Endothelial cell of umbilical vein (primary cell): ENCODE data around the gene SMURF2. TPM values are rescaled to one million over a fixed set of nuclear protein-coding genes. Genes with fewer than 3 reads are reported as not detected.

Experiments used
- BruUV-seq: library from RNA; stranded (reverse); fragments of 400-500 nt; replicated peaks from 2 replicates; lab custom pipeline; 2021; lab: Mats Ljungman, UMichigan
- CTCF ChIA-PET: fragments of 300-600, 350-600 bp; sonication (Branson Sonifier 250); formaldehyde crosslinking; loops from one replicate; lab custom pipeline; 2021; ENCODE audit warnings: antibody characterized with exemption, inconsistent platforms; lab: Charles Lee
- POLR2A ChIA-PET: fragments of 300-600, 350-600 bp; sonication (Branson Sonifier 250); formaldehyde crosslinking; loops from one replicate; lab custom pipeline; 2021; ENCODE audit warnings: antibody characterized with exemption, inconsistent platforms; lab: Charles Lee
- DNase-seq: peaks from one replicate; pipeline ENCODE4 v3.0.0-alpha.2; 2011; ENCODE audit warnings: low read depth, low spot score
- FAIRE-seq: peaks from 2 replicates; lab custom pipeline; 2011; peaks lifted over from hg19 to GRCh38; lab: Jason Lieb, UNC
- H2AFZ ChIP-seq: 2 replicates; pipeline ENCODE4 v1.6.0; 2012; ENCODE audit warnings: low read depth, low read length, control low read depth, inconsistent platforms
- H3K27ac ChIP-seq: 2 replicates; pipeline ENCODE4 v1.5.1; 2011; ENCODE audit warnings: low read depth, mild to moderate bottlenecking, control low read depth, low read length, moderate library complexity; ENCODE audit not compliant: insufficient read depth
- H3K27me3 ChIP-seq, 2 experiments: 2 replicates each; pipeline versions ENCODE4 v1.6.0 to v1.6.1; 2011; ENCODE audit warnings: low read length in 2 of 2, mixed read lengths in 1 of 2; ENCODE audit not compliant: control insufficient read depth in 2 of 2, insufficient read depth in 2 of 2
- H3K36me3 ChIP-seq, 2 experiments: 2 replicates in 1 of 2; 3 replicates in 1 of 2; pipeline ENCODE4 v1.5.1; 2011; ENCODE audit warnings: low read length in 2 of 2, mild to moderate bottlenecking in 1 of 2, moderate library complexity in 1 of 2; ENCODE audit not compliant: control insufficient read depth in 2 of 2, insufficient read depth in 2 of 2; ENCODE audit errors: extremely low read depth in 1 of 2
- H3K4me1 ChIP-seq: 3 replicates; pipeline ENCODE4 v1.5.1; 2011; ENCODE audit warnings: mild to moderate bottlenecking, low read length; ENCODE audit not compliant: control insufficient read depth, insufficient read depth; ENCODE audit errors: extremely low read depth
- H3K4me2 ChIP-seq: 2 replicates; pipeline ENCODE4 v1.6.1; 2011; ENCODE audit warnings: low read length, control low read depth, mixed read lengths; ENCODE audit not compliant: insufficient read depth
- H3K4me3 ChIP-seq, 3 experiments: fragments of 200-600 bp in 1 of 3; sonication (generic), shearing (Covaris generic) in 1 of 3; replicated peaks in 1 of 3; 2 replicates each; pipeline ENCODE4 v1.5.1; 2011 to 2016; ENCODE audit warnings: control low read depth in 3 of 3, low read length in 3 of 3, mild to moderate bottlenecking in 2 of 3, inconsistent platforms in 1 of 3, low read depth in 1 of 3, moderate library complexity in 1 of 3; ENCODE audit not compliant: insufficient read depth in 1 of 3
- H3K79me2 ChIP-seq: 2 replicates; pipeline ENCODE4 v1.6.0; 2012; ENCODE audit warnings: low read length, inconsistent platforms; ENCODE audit not compliant: control insufficient read depth, insufficient read depth
- H3K9ac ChIP-seq: replicated peaks from 2 replicates; pipeline ENCODE3; 2011; ENCODE audit warnings: low read length, control low read depth; ENCODE audit not compliant: insufficient read depth; ENCODE audit errors: extremely low read depth
- H3K9me1 ChIP-seq: replicated peaks from 3 replicates; pipeline ENCODE4 v1.6.0; 2011; ENCODE audit warnings: mild to moderate bottlenecking, low read length; ENCODE audit not compliant: control insufficient read depth, insufficient read depth; ENCODE audit errors: extremely low read depth
- H3K9me3 ChIP-seq: replicated peaks from 2 replicates; pipeline ENCODE4 v1.5.1; 2012; ENCODE audit warnings: low read length, inconsistent platforms; ENCODE audit not compliant: control insufficient read depth, insufficient read depth
- H4K20me1 ChIP-seq: replicated peaks from 2 replicates; pipeline ENCODE3; 2011; ENCODE audit warnings: mild to moderate bottlenecking, low read length; ENCODE audit not compliant: control insufficient read depth, insufficient read depth; ENCODE audit errors: extremely low read depth
- EZH2 ChIP-seq: IDR thresholded peaks from 2 replicates; pipeline ENCODE4 v1.6.1; 2012; ENCODE audit warnings: borderline replicate concordance, low read depth, mild to moderate bottlenecking, moderate library complexity, low read length, inconsistent platforms; ENCODE audit not compliant: severe bottlenecking
- FOS ChIP-seq: IDR thresholded peaks from 2 replicates; pipeline ENCODE4 v1.6.1; 2011; ENCODE audit warnings: mild to moderate bottlenecking, low read length, moderate library complexity, borderline replicate concordance; ENCODE audit not compliant: insufficient read depth
- GATA2 ChIP-seq: IDR thresholded peaks from 2 replicates; pipeline ENCODE4 v1.7.0; 2011; ENCODE audit warnings: low read depth, mild to moderate bottlenecking, moderate library complexity, mixed read lengths, low read length; ENCODE audit not compliant: insufficient read length, insufficient read depth
- JUN ChIP-seq: IDR thresholded peaks from 2 replicates; pipeline ENCODE4 v1.6.1; 2011; ENCODE audit warnings: borderline replicate concordance, low read depth; ENCODE audit not compliant: insufficient read length, insufficient read depth
- MYC ChIP-seq: IDR thresholded peaks from one replicate; pipeline ENCODE4 v1.6.1; 2011; ENCODE audit warnings: mild to moderate bottlenecking, low read depth, low read length
- POLR2A ChIP-seq: IDR thresholded peaks from 2 replicates; pipeline ENCODE4 v1.6.1; 2012; ENCODE audit warnings: low read depth, mild to moderate bottlenecking, control low read depth, low read length
- POLR2AphosphoS5 ChIP-seq: IDR thresholded peaks from 2 replicates; pipeline ENCODE4 v1.6.1; 2012; ENCODE audit warnings: low read depth, mild to moderate bottlenecking, control low read depth, low read length, moderate library complexity; ENCODE audit not compliant: insufficient read depth
- dilution Hi-C: fragments of 300-500 bp; cut with MboI; formaldehyde crosslinking; loops from one replicate; pipeline ENCODE4 v1.15.0; 2019; ENCODE audit warnings: low sequenced_read_pairs; ENCODE audit not compliant: extremely low pct_ligation_motif_present
- intact Hi-C: fragments of 100-400 bp; cut with micrococcal nuclease; formaldehyde crosslinking; loops from one replicate; pipeline ENCODE4 v1.10.0; 2022
- microRNA-seq: library from miRNA; unstranded; fragments of <30 nt; microRNA quantifications from one replicate; pipeline ENCODE4 v1.2.0, GENCODE V29; 2021; ENCODE audit warnings: borderline number of aligned reads, borderline replicate concordance
- polyA plus RNA-seq, 4 experiments: library from polyadenylated mRNA; depleted of rRNA in 3 of 4; stranded (reverse) in 3 of 4; unstranded in 1 of 4; fragments of >200 nt; gene quantifications; 2 replicates each; pipeline versions ENCODE4 v1.2.1 to v1.2.3, GENCODE V29; 2011 to 2012; ENCODE audit warnings: missing spikeins in 1 of 4
- small RNA-seq: library from RNA; depleted of rRNA; stranded (forward); fragments of <200 nt; gene quantifications from one replicate; pipeline ENCODE3, GENCODE V24; 2012; ENCODE audit warnings: low replicate concordance, low read depth; ENCODE audit not compliant: insufficient read depth, insufficient read length
- total RNA-seq: library from RNA; stranded (reverse); gene quantifications from 2 replicates; pipeline ENCODE4 v1.2.3, GENCODE V29; 2021
- TF ChIP-seq, protein P1 (sequence below): IDR thresholded peaks from 2 replicates; pipeline ENCODE4 v1.6.1; 2011; ENCODE audit not compliant: insufficient read depth, insufficient read length
- TF ChIP-seq, protein P2 (sequence below), 2 donors: IDR thresholded peaks; 1 replicate in 1 of 2; 2 replicates in 1 of 2; pipeline ENCODE4 v1.5.1; 2011; ENCODE audit warnings: low read length in 2 of 2, mild to moderate bottlenecking in 2 of 2, moderate library complexity in 2 of 2, control low read depth in 1 of 2, inconsistent platforms in 1 of 2, low read depth in 1 of 2; ENCODE audit not compliant: insufficient read depth in 1 of 2; ENCODE audit errors: extremely low read depth in 1 of 2

The SMURF2 gene
- total and polyA plus RNA-seq, 2 donors (not counting 3 experiments of a cell fraction or from before 2014, with no cell fraction given): 32.9 to 105 TPM

DNA sequence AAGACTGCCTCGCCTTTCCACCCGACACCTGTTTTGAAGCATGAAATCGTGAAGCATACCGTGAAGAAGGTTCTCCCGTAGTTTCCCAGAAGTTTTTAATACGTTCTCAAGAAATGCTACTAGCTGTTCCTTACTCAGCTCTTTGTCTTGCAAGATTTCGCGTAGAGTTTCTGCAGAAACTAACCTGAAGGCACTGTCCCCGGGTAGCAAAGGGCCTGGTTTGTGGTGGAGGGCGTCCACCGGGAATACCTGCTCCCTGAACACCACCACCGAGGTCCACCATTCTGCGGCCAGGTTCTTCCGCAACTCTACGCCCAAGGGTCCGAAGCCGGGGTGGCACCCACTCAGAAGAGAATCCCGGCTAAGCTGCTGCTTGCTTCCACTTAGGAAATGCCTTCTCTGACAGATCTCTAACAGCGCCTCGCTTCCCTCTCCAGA lies 165.7 kb downstream of the SMURF2 start:
- DNase-seq: peak; percentile 49
- Histone ChIP-seq H3K9me1 (no peaks in the 10 kb centered on the region), H3K27me3 (no peaks in the 10 kb centered on the region), H3K4me3 (peak overlapping the region; percentile 33 to 75 (median 66)), H3K79me2 (peaks cover 39% of the 10 kb centered on the region), H3K9me3 (no peaks in the 10 kb centered on the region), H3K27ac (peak overlapping the region; percentile 35), H4K20me1 (peaks cover 14% of the 10 kb centered on the region), H3K9ac (peak overlapping the region; percentile 54), H3K36me3 (peaks cover 26 to 42% of the 10 kb centered on the region in 2 experiments), H2AFZ (peak overlapping the region; percentile 58), H3K4me1 (peaks cover 53% of the 10 kb centered on the region), H3K4me2 (peak overlapping the region; percentile 84)
- BruUV-seq: no TSS peak
- intact Hi-C loops: loop anchor here (5.0 kb wide), 1 partner anchor 169 kb away; no protein-coding TSS in a partner anchor
- dilution Hi-C loops: no loop called here
- POLR2A ChIA-PET: interaction anchor here (1.1 to 2.1 kb wide), 3 partner anchors 10 to 76 kb away, joined by 3 to 37 read pairs (median 8); partner anchors contain the start of genes CEP95 and DDX5
- no peak for TF ChIP-seq JUN
- TF ChIP-seq MYC: no peak
- TF ChIP-seq POLR2AphosphoS5: no peak
- TF ChIP-seq, protein P1, sequence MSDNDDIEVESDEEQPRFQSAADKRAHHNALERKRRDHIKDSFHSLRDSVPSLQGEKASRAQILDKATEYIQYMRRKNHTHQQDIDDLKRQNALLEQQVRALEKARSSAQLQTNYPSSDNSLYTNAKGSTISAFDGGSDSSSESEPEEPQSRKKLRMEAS: no peak
- TF ChIP-seq FOS: no peak
- TF ChIP-seq GATA2: no peak
- TF ChIP-seq, protein P2, sequence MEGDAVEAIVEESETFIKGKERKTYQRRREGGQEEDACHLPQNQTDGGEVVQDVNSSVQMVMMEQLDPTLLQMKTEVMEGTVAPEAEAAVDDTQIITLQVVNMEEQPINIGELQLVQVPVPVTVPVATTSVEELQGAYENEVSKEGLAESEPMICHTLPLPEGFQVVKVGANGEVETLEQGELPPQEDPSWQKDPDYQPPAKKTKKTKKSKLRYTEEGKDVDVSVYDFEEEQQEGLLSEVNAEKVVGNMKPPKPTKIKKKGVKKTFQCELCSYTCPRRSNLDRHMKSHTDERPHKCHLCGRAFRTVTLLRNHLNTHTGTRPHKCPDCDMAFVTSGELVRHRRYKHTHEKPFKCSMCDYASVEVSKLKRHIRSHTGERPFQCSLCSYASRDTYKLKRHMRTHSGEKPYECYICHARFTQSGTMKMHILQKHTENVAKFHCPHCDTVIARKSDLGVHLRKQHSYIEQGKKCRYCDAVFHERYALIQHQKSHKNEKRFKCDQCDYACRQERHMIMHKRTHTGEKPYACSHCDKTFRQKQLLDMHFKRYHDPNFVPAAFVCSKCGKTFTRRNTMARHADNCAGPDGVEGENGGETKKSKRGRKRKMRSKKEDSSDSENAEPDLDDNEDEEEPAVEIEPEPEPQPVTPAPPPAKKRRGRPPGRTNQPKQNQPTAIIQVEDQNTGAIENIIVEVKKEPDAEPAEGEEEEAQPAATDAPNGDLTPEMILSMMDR (IDR thresholded peaks at IDR 0.05; ENCODE audit: extremely low read depth in 1 of 2, insufficient read depth in 1 of 2, low read depth in 1 of 2, low read length in 2 of 2): no peak
- TF ChIP-seq EZH2: no peak
- no peak for TF ChIP-seq POLR2A
- no peak for FAIRE-seq
- CTCF ChIA-PET: interaction anchor here (1.0 to 4.5 kb wide), 3 partner anchors 9 to 76 kb away, joined by 4 to 39 read pairs (median 4); partner anchors contain the start of genes CEP95 and DDX5

Small RNA genes lying within 50 kb of the gene (microRNA-seq; reads per million reads assigned to microRNA genes)
- gene MIR3064: 5.0 reads per million, percentile 11 among the genes with 10 or more reads in this experiment
- gene MIR5047: not detected

Small RNA genes lying within 50 kb of the gene (small RNA-seq; reads per million reads assigned to genes)
- not detected for gene AC009994.1

Other genes with a start within 250 kb of the SMURF2 start
- gene MILR1, start 213.2 kb downstream of the SMURF2 start, total RNA-seq: 1.2 and 1.6 TPM in 2 replicates
- 17.8 and 21.6 TPM in 2 replicates for gene MILR1, start 213.2 kb downstream of the SMURF2 start, polyA plus RNA-seq
- 18.6 and 20.3 TPM in 2 replicates for gene POLG2, start 165.3 kb downstream of the SMURF2 start, total RNA-seq
- gene POLG2, start 165.3 kb downstream of the SMURF2 start, polyA plus RNA-seq: 3.9 and 6.5 TPM in 2 replicates
- 1,027 and 1,058 TPM in 2 replicates for gene DDX5, start 156.0 kb downstream of the SMURF2 start, total RNA-seq
- 1,405 and 2,040 TPM in 2 replicates for gene DDX5, start 156.0 kb downstream of the SMURF2 start, polyA plus RNA-seq
- gene CEP95, start 155.3 kb downstream of the SMURF2 start, total RNA-seq: 35.5 and 42.6 TPM in 2 replicates
- gene CEP95, start 155.3 kb downstream of the SMURF2 start, polyA plus RNA-seq: 9.3 and 14.1 TPM in 2 replicates